GM18502 (cell line): Measurements from ENCODE around the gene FIGNL1.

Experiments used
- ATAC-seq: cut with Tn5 transposase; IDR thresholded peaks from one replicate; pipeline ENCODE4 v1.9.1; 2021; ENCODE audit warnings: mild to moderate bottlenecking; ENCODE audit not compliant: unreplicated experiment, poor library complexity

The FIGNL1 gene, protein sequence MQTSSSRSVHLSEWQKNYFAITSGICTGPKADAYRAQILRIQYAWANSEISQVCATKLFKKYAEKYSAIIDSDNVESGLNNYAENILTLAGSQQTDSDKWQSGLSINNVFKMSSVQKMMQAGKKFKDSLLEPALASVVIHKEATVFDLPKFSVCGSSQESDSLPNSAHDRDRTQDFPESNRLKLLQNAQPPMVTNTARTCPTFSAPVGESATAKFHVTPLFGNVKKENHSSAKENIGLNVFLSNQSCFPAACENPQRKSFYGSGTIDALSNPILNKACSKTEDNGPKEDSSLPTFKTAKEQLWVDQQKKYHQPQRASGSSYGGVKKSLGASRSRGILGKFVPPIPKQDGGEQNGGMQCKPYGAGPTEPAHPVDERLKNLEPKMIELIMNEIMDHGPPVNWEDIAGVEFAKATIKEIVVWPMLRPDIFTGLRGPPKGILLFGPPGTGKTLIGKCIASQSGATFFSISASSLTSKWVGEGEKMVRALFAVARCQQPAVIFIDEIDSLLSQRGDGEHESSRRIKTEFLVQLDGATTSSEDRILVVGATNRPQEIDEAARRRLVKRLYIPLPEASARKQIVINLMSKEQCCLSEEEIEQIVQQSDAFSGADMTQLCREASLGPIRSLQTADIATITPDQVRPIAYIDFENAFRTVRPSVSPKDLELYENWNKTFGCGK

DNA sequence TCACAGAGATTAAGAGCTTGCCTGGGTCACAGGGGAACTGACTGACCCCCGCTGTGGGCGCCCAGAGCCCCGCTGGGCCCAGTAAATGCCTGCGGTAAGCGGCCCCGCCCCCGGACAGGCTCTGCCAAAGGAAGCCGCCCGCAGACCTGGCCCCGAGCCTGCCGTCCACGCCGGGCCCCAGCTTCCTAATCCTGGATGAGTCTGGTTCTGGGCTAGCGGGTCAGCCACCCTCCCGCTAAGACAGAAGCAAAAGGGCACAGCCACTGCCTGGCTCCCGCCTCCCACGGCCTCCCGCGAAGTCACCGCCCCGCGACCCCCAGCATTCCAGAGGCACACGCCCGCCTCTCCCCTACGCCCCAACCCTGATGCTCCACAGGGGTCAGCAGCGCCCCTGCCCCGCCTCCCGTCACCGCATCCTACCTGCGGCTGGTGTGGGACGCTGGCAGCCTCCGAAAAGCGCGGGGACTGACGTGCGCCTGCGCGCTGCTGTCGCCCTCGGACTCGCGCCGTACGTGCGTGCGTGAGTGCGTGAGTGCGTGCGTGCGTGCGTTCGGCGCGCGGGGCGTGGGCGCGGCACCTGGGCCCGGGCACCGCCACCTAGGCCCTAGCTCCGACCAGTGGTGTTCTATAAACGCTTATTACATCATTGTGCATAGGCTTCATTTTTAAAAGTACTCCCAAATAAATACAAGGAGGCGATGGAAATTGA lies at the start of gene FIGNL1:
Gene FIGNL1, minus strand, starts transcription at position 470 of the 709 bp plus-strand sequence. CDS start 3,063 bp downstream, outside the sequence.
- peak; percentile 87 for ATAC-seq

DNA sequence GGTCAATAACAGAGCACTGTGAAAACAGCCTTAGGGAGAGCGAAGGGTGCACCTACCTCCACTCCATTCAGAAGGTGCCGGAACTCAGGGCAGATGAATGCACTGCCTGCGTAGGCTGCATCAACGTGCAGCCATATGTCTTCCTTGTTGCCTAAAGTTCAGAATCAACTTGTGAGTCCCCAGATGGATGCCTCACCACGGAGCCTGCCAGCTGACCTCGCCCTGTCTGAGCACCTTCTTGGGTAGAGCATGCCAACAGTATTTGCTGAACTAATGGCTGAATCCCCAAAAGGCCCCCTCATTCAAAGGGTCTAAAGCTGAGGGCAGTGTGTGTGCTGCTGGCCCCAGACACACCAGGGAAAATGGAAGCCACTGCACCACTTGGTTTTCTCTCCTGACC lies 48.9 kb upstream of the FIGNL1 start:
- ATAC-seq = no peak

DNA sequence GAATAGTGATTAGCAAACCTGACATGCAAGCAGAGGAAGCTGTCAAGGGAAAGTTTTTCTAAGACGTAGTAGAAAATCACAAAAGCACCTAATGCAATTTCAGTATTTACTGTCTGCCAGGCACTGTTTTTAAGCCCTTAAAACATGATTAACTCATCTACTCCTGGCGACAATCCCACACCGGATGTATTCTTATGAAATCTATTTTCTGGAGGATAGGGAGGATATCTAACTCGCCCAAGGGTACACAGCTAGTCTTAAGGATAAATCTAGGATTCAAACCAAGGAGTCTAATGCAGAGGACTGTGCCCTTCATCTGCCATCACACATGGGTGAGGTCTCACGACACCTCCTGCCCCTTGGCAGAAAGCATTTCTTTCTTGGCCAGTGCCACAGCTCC lies 47.8 kb upstream of the FIGNL1 start:
- no peak for ATAC-seq

DNA sequence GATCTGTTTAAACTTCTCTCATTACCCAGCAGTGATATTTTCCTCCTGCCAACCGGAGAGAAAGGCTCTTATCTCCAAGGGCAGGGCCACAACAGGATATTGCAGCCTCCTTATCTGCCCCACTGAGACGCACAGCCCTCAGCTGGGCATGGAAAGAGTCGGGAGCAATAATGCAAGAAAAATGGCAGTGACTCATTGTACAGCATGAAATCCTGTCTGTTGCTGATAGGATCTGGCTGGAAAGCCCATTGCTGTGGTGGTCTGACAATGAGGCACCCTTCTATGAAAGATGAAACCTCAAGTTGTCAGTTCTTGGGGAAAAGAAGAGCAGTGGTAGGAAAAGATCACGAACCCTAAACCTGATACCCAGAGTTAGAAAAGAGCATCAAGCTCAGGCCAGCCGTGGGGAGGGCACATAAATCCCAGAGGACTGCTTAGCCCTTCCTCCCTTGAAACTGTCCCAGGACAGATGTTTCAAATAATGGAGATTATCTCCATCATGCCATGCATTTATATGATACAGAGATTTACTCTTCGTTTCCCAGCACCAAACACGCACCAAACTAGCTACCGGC lies 47.0 kb upstream of the FIGNL1 start:
- no peak for ATAC-seq

DNA sequence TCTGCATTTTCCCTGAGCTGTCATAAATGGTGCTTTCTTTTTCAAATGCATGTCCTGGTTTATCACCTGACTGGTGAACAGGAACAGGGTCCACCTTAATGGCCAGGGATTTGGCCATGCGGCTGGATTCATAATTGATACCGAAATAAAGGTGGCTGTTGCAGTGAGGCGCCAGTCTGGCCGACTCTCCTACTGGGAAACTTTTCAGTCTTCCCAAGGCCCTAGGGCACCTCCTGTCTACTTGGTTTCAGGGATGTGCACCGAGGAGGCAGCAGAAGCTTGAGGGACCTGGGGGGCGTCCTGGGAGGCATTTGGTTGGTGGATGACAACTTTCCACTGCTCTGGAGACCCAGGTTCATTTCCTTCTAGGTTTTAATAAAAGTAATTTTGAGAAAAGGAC lies 46.4 kb upstream of the FIGNL1 start:
- no peak for ATAC-seq

DNA sequence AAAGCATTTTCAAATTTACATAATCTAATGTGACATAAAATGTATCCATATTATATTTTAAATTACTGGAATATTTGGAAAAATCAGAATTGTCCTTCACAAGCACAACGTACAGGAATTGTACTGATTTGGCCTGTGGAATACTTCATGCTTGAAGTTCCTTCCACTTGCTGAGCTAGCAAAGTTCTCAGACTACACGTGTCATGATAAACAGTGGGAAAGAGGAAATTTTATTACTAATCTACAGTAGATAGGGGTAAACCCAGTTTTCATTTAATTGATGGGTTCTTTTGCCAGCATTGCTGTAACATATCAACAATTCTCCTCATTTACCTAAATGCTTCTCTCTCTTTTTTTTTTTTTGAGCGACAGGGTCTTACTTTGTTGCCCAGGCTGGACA lies 45.6 kb upstream of the FIGNL1 start:
- no peak for ATAC-seq

DNA sequence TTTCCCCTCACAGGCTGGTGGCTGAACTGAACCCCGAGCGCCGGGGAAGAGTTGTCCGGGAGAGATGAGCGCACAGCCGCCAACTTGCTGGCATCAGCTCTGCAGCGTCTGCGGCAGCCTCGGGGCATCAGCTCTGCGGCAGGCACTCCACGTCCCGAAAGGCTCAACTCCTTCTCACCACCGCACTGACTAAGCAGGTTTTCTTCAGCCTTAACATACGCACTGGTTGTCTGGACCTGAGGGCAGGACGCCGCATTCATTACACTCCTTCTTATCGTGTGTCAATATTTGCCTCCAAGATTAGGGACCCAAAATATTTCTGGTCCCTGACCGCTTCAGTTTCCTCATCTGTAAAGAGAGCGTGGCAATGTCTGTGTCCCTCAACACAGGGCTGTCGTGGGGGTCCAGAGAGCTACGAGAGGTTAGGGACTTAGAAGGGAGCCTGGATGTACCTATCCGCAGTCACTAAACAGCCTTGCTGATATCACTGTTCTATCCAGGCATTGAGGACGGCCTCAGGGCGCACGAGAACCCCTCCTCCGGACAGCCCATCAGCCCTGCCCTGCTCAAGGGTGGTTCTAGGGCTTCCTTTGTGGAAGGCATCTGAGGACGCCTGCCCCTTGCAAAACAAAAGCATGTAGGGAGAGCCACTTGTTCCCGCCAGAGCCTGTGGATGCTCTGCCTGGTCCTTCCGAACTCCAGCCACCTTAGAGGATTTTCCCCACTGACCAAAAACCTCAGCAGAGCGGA lies 42.8 kb upstream of the FIGNL1 start:
- ATAC-seq = no peak

DNA sequence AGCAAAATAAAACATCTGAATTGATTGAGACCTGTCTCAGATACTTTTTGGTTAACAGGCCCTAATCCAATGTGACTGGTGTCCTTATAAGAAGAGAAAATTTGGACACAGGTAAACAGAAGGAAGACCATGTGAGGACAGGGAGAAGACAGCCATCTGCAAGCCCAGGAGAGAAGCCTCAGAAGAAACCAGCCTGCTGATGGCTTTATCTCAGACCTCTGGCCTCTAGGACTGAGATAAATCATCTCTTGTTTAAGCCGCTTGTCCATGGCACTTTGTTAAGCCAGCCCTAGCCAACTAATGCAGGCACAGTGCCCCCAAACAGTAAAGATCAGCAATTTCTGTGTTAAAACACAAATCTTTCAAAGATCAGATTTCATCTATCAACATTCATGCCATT lies 41.8 kb upstream of the FIGNL1 start:
- ATAC-seq = no peak

DNA sequence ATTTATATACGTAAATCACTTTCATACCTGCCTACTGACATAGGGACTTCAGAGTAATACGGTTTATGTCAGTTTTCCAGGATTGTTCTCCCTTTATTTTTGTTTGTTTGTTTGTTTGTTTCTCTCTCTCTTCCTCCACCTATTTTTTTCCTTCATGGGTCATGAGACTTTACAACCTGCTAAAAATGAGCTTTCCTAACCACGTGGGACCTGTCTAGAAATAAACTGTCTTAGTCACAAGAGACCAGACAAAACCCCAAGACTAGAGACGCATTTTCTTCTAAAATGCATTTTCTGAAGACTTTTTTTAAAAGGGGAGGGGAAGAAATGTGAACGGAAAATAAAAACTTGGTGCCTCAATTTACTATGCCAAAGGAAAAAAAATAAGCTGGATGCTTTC lies 41.1 kb upstream of the FIGNL1 start:
- ATAC-seq = no peak

DNA sequence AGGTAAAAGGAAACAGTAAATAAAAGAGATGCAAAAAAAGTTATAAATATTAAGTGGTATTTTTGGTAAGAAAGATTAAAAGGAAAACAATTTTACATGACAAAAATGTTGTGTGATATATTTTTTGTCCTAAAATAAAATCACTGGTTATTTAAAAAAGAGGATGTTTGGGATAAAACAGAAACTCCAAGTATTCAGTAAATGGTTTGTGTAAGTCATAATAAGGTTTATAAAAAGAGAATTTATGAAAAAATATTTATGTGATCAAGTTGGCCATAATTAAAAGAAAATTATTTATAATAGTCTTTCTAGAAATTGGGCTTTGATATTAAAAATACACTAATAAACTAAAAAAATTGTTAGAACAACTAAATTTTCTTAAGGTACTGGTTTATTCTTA lies 38.2 kb upstream of the FIGNL1 start:
- ATAC-seq = no peak

DNA sequence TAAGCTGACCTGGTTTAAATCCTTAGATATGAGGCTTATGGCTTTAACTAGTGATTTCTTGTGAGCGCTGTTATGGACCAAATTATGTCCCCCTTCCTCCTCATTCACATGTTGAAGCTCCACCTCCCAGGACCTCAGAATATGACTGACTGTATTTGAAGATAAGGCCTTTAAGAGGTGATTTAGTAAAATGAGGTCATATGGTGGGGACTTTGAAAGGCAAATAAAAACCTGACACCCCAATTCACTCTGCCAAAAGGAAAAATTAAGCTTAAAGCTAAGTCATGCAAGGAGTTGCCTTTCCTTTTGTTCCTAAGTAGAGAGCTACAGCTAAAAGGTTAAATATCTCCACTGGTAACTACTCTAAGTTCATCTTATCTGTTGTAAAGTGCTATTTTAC lies 36.4 kb upstream of the FIGNL1 start:
- ATAC-seq = no peak

DNA sequence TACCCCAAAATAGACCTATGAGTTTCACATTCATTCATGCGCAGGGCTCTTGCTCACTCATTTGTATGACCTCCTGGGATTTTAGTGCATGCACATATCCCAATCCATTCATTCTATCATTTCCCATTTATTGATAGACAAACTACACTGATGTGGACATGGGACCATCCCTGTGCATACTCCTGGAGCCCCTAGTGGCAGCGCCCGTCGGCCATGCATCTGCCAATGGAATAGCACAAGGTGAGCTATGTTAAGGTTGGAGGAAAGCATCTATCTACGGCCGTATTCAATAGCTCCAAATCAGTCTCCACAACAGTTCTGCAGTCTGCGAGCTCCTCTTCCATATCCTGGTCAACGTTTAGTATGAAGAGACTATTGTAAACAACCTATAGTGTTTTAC lies 31.7 kb upstream of the FIGNL1 start:
- no peak for ATAC-seq

DNA sequence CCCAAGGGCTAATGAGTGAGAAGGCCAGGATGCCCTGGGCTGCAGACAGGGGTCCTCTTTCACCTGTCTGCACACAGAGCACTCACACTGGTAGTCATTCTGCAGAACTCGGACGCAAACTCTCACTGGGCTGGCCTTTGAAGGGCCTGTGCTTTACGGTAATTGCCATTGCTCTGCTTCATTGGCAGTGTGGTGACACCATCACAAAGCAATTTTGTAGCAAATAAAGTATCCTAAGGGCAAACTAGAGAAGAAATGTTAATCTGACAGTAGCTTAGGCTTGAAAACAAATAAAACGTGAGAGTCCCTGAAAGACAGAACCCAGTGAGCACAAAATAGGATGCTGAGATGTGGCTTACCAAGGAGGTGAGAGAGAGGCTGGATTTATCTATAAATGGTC lies 30.6 kb upstream of the FIGNL1 start:
- no peak for ATAC-seq

DNA sequence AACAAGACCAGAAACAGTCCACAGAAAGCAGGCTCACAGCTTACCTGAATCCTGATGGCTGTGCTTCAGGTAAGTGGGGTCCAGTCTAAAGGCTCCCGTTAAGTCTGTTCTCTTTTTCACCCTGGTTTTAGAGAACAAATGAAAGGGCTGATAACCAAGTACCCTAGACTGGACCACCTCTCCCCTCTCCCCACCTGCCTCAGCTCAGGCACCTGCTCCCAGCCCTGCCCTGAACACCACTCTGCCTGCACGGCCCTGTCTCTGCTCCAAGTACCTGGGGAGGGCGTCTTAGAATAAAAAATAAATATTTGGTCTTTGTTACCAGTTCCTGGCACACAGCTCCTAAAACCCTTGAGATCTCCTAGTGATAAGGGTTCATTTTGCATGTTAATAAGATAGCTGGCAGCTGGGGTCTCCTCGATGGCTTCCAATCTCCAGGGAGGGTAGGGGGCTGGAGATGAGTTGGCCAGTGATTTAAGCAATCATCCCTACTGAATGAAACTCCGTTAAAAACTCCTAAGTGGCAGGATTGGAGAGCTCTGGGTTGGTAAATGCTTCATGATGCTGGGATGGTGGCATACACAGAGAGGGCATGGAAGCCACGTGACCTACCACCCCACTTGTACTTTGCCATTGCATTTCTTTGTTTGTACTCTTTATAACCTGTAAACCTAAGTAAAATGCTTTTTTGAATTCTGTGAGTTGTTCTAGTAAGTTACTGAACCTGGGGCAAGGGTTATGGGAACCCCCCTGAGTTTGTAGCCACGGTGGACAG lies 29.8 kb upstream of the FIGNL1 start:
- ATAC-seq = no peak

DNA sequence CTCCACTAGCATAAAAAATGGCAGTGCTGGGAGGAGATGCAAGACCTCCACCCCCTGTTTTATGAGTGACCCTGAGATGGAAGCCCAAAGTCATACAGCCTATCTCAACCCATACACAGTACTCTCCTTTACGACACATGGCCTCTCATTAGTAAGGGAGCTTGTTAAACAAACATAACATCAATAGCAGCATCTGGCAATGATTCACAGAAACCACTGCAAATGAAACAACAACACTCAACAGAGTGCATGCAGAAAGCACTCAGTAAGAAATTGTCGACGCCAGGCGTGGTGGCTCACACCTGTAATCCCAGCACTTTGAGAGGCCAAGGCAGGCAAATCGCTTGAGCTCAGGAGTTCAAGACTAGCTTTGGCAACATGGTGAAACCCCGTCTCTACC lies 27.5 kb upstream of the FIGNL1 start:
- ATAC-seq = no peak

DNA sequence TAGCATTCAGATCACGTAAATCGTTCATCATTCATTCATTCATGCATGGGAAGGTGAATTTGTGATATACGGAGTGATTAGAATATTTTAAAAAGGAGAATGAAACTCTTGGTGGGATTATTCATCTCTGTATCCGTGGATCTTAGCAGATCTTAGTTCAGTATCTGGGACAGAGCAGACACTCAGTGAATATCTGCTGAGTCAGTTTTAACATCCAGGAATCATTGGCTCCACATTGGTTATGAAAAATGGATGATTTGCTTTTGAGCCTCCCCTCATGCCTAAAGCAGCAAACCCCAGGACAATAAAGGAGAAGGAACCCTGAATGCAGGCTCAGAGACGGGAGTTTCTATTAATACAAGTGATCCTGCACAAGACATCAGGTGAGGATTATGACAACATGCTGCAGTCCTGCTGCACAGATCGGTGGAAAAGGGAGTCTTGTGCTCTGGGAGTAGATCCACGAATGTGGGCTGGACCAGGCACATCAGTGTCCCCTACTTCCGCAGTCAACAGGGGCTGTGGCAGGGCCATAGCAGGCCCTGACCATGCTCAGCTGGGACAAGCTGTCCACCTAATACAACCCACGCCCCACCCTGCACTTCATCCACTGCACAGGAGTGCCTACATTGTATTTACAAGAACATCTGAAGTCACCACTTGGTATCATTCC lies 26.9 kb upstream of the FIGNL1 start:
- ATAC-seq = no peak

DNA sequence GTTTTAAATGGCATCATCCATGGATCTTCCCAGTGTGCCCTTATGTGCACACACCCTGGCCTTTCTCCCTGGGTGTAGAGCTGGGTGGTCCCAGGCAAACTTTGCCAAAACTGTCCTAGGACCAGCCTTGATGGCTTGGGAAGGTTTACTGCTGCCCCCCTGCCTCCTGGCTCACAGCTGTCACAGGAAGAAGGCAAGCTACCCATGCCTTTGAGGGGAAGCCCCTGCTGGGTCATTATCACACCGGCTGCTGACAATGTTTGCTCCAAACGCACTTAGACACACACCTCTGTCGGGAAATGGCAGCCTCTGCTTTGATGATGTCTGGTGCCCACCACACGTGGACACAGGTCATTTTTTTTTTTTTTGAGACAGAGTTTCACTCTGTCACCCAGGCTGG lies 25.2 kb upstream of the FIGNL1 start:
- ATAC-seq = peak; percentile 80

DNA sequence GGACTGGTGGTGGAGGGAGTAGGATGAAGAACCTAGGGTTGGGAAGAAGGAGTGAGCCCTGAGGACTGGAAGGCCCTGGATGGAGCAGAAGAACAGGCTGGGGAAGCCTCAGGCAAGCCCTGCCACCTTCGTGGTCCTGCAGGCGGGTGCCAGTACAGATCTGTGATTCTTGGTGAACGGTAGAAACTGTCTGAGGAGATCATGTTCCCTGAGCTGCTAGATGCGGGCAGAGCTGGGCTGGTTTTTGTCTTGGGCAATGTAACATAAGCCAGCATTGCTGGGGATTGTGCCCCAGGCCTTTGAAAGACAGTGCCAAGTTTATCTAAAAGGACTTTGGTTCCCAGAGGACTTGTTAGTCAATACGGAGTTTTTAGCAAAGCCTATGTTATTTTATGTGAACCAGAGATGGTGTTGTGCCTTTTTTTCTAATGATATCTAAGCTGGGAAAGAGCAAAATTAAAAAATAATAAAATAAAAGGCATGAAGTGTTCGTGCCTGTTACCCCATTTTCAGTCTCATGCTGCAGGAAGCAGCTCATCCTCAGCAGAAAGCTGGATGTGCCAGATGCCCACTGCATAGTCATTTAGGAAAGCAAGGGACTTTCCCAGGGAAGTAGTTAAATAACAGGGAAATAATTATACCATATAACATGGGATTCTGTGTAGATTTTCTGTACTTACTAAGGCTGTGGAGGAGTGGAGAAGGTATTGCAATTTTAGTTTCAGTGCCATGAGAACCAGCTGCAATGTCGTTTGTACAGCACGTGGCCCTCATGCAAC lies 24.4 kb upstream of the FIGNL1 start:
- no peak for ATAC-seq
